Choroid plexus epithelial cell (primary cell): ENCODE measurements around the gene ZNF672.
"Not testable (repeated sequence)": the region's sequence is repeated elsewhere in the genome, so short reads cannot be mapped to it uniquely, and the experiment has no call there.

Experiments
- DNase-seq: peaks from one replicate; pipeline ENCODE4 v3.0.0-alpha.2; 2010; ENCODE audit warnings: low read depth
- H3K4me3 ChIP-seq: 2 replicates; pipeline ENCODE4 v1.5.1; 2011; ENCODE audit warnings: low read depth, mild to moderate bottlenecking, control low read depth, low read length, moderate library complexity
- CTCF ChIP-seq: conservative IDR thresholded peaks from 2 replicates; pipeline ENCODE4 v1.5.1; 2011; ENCODE audit warnings: low read depth, mild to moderate bottlenecking, control low read depth, inconsistent platforms, low read length, moderate library complexity

Gene ZNF672

DNA sequence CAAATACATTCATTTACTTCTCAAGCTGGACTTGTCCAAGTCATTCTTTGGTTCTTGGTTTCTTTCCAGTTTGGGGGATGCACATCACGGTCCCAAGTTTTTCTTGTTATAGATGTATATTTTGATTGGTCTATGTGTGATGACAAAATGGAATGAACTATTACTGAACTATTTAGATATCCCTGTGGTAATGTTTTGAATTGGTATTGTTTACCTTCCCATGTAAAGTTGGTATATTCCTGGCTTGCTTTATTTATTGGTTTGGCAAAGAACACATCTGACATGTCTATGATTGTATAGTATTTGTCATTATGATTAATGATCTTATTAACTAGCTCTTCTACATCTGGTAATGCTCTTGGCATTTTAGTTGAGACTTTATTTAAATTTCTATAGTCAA is 43.2 kb downstream of the ZNF672 start:
- H3K4me3 ChIP-seq: no peak overlapping the region
- TF ChIP-seq CTCF: no peak
- DNase-seq: no peak

DNA sequence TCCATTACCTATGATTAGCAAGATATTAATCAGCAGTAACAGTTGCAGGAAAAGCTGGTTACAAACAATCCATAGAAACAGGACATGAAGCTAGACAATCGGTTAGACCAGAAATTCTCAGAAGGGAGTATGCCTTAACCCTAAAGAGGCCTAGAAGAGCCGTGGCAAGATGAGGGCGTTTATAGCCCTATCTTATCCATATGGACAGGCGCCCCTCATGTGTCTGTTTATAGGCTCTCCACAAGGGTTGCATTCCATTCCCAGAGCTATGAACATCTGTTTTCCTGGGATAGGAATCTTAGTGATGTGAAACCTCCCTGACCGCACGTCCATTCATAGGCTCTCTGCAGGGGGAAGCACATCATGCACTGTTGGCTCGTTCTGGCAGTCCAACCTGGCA is 44.4 kb downstream of the ZNF672 start:
- not testable (repeated sequence) for H3K4me3 ChIP-seq
- DNase-seq: peak; percentile 22

DNA sequence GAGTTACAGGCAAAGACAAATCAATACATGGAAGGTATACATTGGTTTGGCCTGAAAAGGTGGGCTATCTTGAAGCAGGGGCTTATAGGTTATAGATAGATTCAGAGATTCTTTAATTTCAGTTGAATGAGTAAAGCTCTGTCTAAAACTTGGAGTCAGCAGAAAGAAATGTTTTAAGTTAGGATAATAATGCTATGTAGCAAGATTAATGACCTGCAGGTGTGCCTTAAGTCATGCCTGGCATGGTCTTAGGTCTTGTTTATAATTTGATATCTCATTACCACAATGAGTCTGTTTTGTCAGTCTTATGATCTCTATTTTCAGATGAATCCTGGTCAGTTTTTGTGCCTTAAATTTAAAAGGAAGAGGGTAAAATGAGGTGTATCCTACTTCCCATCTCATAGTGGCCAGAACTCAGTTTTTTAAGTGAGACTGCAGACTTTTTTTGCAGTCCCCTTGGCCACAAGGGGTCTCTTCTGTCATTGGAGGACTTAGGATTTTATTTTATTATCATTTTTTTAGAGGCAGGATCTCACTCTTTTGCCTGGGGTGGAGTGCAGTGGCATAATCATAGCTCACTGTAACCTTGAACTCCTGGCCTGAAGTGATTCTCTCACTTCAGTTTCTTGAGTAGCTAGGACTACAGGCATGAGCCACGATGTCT is 46.7 kb downstream of the ZNF672 start:
- no peak for DNase-seq
- TF ChIP-seq CTCF: peak; percentile 23
- no peak overlapping the region for H3K4me3 ChIP-seq

DNA sequence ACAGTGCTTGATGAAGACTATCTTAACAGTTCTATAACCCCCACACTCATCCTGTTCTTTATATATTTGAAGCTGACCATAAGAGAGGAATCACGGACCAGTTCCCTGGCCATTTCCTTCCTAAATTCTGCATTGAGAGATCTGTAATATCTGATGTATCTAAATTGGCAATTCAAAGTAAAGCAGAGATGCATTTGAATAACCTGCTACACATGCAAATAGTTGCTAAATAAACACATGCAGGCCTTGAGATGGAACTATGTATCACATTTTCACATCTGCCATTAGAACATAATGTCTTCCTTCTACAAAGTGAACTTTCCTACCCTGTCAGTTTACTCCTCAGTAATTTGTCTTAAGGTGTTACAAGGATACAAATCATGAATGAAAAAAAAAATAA is 47.6 kb downstream of the ZNF672 start:
- H3K4me3 ChIP-seq: no peak overlapping the region
- no peak for TF ChIP-seq CTCF
- DNase-seq: no peak

DNA sequence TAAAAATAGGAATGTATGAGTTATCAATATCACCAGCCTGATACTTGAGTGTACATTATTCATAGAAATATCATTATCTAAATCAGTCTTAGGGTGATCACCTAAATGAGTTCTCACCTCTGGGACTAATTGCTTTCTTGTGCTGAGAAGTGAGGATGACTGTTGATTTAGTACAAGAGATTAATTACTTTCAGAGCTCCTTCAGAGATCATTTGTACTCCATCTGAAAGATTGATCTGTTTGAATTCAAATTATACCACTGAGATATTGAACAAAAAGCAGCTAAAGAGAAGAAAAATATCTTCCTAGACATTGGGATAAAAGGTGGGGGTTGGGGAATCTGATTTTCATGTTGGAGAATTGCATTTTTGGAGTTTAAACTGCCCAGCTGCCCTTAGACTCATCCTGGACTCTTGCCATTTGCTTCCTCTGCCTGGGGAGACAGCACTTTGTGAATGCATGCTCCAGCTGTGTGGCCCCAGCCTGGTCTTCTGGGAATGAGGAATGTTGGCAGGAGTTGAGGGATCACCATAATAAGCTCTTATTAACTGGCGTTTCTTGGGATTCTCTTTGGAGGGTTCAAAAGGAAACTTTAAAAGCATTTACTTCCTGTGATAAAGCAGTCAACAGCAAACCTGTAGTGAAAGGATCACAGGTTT is 48.3 kb downstream of the ZNF672 start:
- H3K4me3 ChIP-seq: no peak overlapping the region
- TF ChIP-seq CTCF: no peak
- peak; percentile 32 for DNase-seq

- DNase-seq, H3K4me3 ChIP-seq: not testable (repeated sequence)
These were observed 51.9 kb downstream of the ZNF672 start for GRCh38 chr1:248889914-248890243.

GRCh38 chr1:248890549-248891498 is 52.8 kb downstream of the ZNF672 start:
- TF ChIP-seq CTCF: no peak
- DNase-seq: no peak
- no peak overlapping the region for H3K4me3 ChIP-seq
